WI38 (cell line): ENCODE results near the gene DOK3.

Experiments used
- H3K4me3 ChIP-seq: 2 replicates; pipeline ENCODE4 v1.5.1; 2011; ENCODE audit warnings: low read depth, mild to moderate bottlenecking, control low read depth, low read length
- CTCF ChIP-seq: IDR thresholded peaks from 2 replicates; pipeline ENCODE4 v1.5.1; 2012; ENCODE audit warnings: low read depth, mild to moderate bottlenecking, control low read depth, low read length

Gene DOK3

GRCh38 chr5:177509381-177509951 is at the start of gene DOK3:
DOK3 (minus strand) TSS chr5:177509826; CDS start chr5:177509540, 286 bp downstream.
- no peak within 1 kb of the TSS for H3K4me3 ChIP-seq

GRCh38 chr5:177557796-177558195 is 48.2 kb upstream of the DOK3 start:
- no peak for TF ChIP-seq CTCF
- H3K4me3 ChIP-seq = no peak overlapping the region

More at GRCh38 chr5:177509381-177509951, at the start of gene DOK3:
- no peak for TF ChIP-seq CTCF

DNA sequence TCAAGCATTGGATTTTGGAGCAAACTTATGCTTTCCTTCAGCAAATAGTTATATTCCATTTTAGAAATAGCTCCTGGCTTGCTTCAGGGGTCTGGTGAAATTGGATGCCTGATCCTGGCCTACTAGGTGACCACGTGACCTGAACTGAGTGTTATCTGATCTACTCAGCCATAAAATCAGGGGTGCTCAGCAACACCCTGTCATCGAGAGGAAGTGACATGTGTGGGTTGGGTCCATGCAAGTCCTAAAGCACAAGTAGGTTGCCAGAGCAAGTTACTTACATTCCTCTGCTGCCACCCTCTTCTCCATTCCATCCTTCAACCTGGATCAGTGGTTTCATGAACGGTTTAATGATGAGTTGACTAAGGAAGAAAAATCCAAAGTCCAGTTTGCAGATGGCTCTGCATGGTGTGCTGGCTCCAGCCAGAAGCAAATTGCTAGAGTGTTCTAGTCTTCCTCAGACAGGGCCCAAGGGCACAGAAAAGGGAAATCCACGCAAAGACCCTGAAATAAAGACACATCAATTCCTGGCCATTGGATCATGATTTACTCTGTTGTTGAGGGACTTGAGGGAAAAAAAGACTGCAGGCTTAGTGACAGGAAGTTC is 47.5 kb upstream of the DOK3 start:
- TF ChIP-seq CTCF = no peak
- H3K4me3 ChIP-seq = no peak overlapping the region

GRCh38 chr5:177555665-177556064 is 46.0 kb upstream of the DOK3 start:
- TF ChIP-seq CTCF = no peak
- no peak overlapping the region for H3K4me3 ChIP-seq

- no peak overlapping the region for H3K4me3 ChIP-seq
Observed at GRCh38 chr5:177555228-177555627, 45.6 kb upstream of the DOK3 start.

GRCh38 chr5:177554474-177555111 is 45.0 kb upstream of the DOK3 start, which contains the start of gene FAM193B:
FAM193B (minus strand) TSS chr5:177554563; CDS start chr5:177554458, 105 bp downstream.
- TF ChIP-seq CTCF = no peak
- H3K4me3 ChIP-seq = peak within 1 kb of the TSS; percentile 92

More at GRCh38 chr5:177555228-177555627, 45.6 kb upstream of the DOK3 start:
- no peak for TF ChIP-seq CTCF
